Spleen (tissue), 11 donors: ENCODE results near the gene PRKCE. TPM values are rescaled to one million over a fixed set of nuclear protein-coding genes. Genes with fewer than 3 reads are reported as not detected.

Source experiments
- DNase-seq: peaks from one replicate; pipeline ENCODE4 v3.0.0-alpha.2; 2020
- H3K27ac ChIP-seq, 8 donors: fragments of 200-600 bp; sonication (generic) in 7 of 8; 1 replicate in 4 of 8; 2 replicates in 4 of 8; pipeline versions ENCODE4 v1.5.0 to v1.8.0; 2016 to 2021; ENCODE audit warnings: inconsistent platforms in 4 of 8, mild to moderate bottlenecking in 4 of 8, moderate library complexity in 1 of 8
- H3K27me3 ChIP-seq, 7 donors: fragments of 200-600 bp; sonication (generic) in 6 of 7; replicated peaks in 1 of 7; 1 replicate in 4 of 7; 2 replicates in 3 of 7; pipeline versions ENCODE4 v1.5.0 to v1.8.0; 2016 to 2021; ENCODE audit warnings: inconsistent platforms in 3 of 7, mild to moderate bottlenecking in 1 of 7
- H3K36me3 ChIP-seq, 6 donors: fragments of 200-600 bp; sonication (generic) in 5 of 6; 1 replicate in 4 of 6; 2 replicates in 2 of 6; pipeline versions ENCODE4 v1.5.0 to v1.8.0; 2016 to 2021; ENCODE audit warnings: inconsistent platforms in 2 of 6
- H3K4me1 ChIP-seq, 6 donors: fragments of 200-600 bp; sonication (generic) in 5 of 6; 1 replicate in 3 of 6; 2 replicates in 3 of 6; pipeline versions ENCODE4 v1.5.0 to v1.8.0; 2016 to 2021; ENCODE audit warnings: inconsistent platforms in 3 of 6
- H3K4me3 ChIP-seq, 8 donors: fragments of 200-600 bp; sonication (generic) in 7 of 8; 1 replicate in 4 of 8; 2 replicates in 4 of 8; pipeline versions ENCODE4 v1.5.0 to v1.8.0; 2016 to 2021; ENCODE audit warnings: inconsistent platforms in 4 of 8, mild to moderate bottlenecking in 4 of 8, moderate library complexity in 2 of 8
- H3K9me3 ChIP-seq, 8 donors: fragments of 200-600 bp; sonication (generic) in 7 of 8; 1 replicate in 4 of 8; 2 replicates in 4 of 8; pipeline versions ENCODE4 v1.5.0 to v1.8.0; 2016 to 2021; ENCODE audit warnings: inconsistent platforms in 4 of 8
- POLR2A ChIP-seq, 3 donors: fragments of 450-650 bp; IDR thresholded peaks; one replicate each; pipeline ENCODE4 v1.5.1; 2017; ENCODE audit warnings: antibody characterized with exemption in 3 of 3, mild to moderate bottlenecking in 1 of 3
- POLR2AphosphoS5 ChIP-seq, 3 donors: sonication (generic); formaldehyde crosslinking; IDR thresholded peaks; one replicate each; pipeline ENCODE4 v1.5.1; 2017; ENCODE audit warnings: antibody characterized with exemption in 3 of 3
- WGBS, 5 donors: extraction: QIAGEN DNeasy Blood & Tissue Kit in 3 of 5; methylation state at CpG; one replicate each; pipeline versions ENCODE4 v1.1.5 to v1.1.7; 2013 to 2018; 5-methylcytosine and 5-hydroxymethylcytosine counted together
- intact Hi-C: fragments of 100-400 bp; cut with DNase I; formaldehyde crosslinking; loops from one replicate; pipeline ENCODE4 v1.15.0; 2023; ENCODE audit warnings: low total_unique reads
- polyA plus RNA-seq, 3 donors: library from polyadenylated mRNA; stranded (reverse); fragments of 200-250 nt; gene quantifications; one replicate each; pipeline ENCODE4 v1.2.1, GENCODE V29; 2013
- total RNA-seq, 7 donors: library from RNA; depleted of rRNA in 3 of 7; stranded (reverse); fragments of >200 nt in 3 of 7; fragmentation: NEBNext Ultra II Directional in 4 of 7; extraction: Animal tissue kit (Norgen Biotek cat#: 25700) in 4 of 7; gene quantifications; one replicate each; pipeline versions ENCODE4 v1.1.0 to v1.2.1, GENCODE V29; 2016 to 2021
- TF ChIP-seq, protein P1 (sequence below), 11 experiments: fragments of 200-600 bp in 7 of 11; fragments of 450-650 bp in 4 of 11; sonication (generic) in 4 of 11; IDR thresholded peaks in 8 of 11; conservative IDR thresholded peaks in 3 of 11; 1 replicate in 7 of 11; 2 replicates in 4 of 11; pipeline versions ENCODE4 v1.4.0 to v1.8.0; 2016 to 2021; ENCODE audit warnings: antibody characterized with exemption in 11 of 11, inconsistent platforms in 4 of 11, mild to moderate bottlenecking in 1 of 11
- donor health status: healthy with polysubstance abuse.
- donor health status: DM: no; HTN: no; CAD: no; lungs with moderate emphysema.
- donor health status: DM: no; HTN: no; CAD: no.
- donor health status: Bipolar disorder and iron deficiency.
- donor health status: healthy.
- donor health status: DM: no; HTN: no; CAD: no.
- donor health status: DM: yes; HTN: yes; CAD: no.

The PRKCE gene
- total and polyA plus RNA-seq, 10 donors = 2.5 to 43.6 (median 18.8) TPM

DNA sequence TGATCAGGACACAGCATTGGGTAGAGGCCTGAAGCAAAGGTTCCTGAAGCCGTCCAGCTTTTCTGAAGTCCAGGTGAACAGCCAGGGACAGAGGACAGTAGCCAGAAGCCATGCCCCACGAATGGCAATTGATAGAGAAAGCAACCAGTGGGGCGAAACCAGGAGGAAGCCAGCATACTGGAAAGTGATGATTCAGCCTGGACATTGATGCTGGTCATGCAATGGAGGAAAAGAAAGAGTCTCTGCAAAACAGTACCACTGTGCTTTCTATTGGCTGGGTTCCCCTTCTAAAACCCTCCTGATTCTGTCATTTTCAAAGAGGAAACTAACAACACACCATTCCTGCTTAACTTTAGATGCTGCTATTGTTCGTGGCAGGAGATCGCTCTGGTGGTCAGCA is 424.4 kb downstream of the PRKCE start:
- peaks cover 0 to 23% (median 6%) of the 10 kb centered on the region in 6 donors for H3K4me1 ChIP-seq
- no peaks in the 10 kb centered on the region for H3K36me3 ChIP-seq
- TF ChIP-seq, protein P1, sequence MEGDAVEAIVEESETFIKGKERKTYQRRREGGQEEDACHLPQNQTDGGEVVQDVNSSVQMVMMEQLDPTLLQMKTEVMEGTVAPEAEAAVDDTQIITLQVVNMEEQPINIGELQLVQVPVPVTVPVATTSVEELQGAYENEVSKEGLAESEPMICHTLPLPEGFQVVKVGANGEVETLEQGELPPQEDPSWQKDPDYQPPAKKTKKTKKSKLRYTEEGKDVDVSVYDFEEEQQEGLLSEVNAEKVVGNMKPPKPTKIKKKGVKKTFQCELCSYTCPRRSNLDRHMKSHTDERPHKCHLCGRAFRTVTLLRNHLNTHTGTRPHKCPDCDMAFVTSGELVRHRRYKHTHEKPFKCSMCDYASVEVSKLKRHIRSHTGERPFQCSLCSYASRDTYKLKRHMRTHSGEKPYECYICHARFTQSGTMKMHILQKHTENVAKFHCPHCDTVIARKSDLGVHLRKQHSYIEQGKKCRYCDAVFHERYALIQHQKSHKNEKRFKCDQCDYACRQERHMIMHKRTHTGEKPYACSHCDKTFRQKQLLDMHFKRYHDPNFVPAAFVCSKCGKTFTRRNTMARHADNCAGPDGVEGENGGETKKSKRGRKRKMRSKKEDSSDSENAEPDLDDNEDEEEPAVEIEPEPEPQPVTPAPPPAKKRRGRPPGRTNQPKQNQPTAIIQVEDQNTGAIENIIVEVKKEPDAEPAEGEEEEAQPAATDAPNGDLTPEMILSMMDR (IDR thresholded peaks at IDR 0.05 in 8 of 11, conservative IDR thresholded peaks at IDR 0.05 in 3 of 11) = no peak
- no peak for TF ChIP-seq POLR2A (IDR thresholded peaks at IDR 0.05)
- TF ChIP-seq POLR2AphosphoS5 (IDR thresholded peaks at IDR 0.05) = no peak
- no peak overlapping the region for H3K4me3 ChIP-seq
- H3K27ac ChIP-seq = peak overlapping the region in 1 of 8 donors; percentile 44
- intact Hi-C loops = no loop called here
- 78 to 89% (median 87%) methylated on average over 5 of the region's 5 CpGs for WGBS, 5 donors
- DNase-seq = no peak
- no peaks in the 10 kb centered on the region for H3K9me3 ChIP-seq
- no peaks in the 10 kb centered on the region for H3K27me3 ChIP-seq

DNA sequence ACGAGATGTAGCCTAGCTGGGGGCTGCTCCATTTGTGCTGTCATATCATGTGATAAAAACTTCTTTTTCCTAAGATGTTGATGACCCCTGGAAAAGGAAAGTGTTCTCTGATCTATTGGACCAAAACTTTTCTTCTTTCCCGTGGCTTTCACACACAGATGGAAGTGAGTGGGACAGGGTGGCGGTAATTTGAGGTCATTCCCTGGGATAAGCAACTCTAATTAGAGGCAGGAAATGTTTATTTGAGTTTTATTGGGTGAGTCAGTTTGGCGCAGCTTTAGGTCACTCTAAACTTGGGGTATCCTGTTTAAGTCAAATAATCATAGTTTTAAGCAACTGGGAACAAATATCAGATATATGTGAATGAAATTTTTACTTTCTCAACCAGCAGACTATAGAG is 424.8 kb downstream of the PRKCE start:
- Histone ChIP-seq H3K9me3 (no peaks in the 10 kb centered on the region), H3K4me3 (no peak overlapping the region), H3K27ac (peak overlapping the region in 1 of 8 donors; percentile 44), H3K36me3 (no peaks in the 10 kb centered on the region), H3K4me1 (peaks cover 0 to 23% (median 6%) of the 10 kb centered on the region in 6 donors), H3K27me3 (no peaks in the 10 kb centered on the region)
- DNase-seq = no peak
- intact Hi-C loops = no loop called here
- 69 to 83% (median 72%) methylated on average over 4 of the region's 4 CpGs for WGBS, 5 donors
- TF ChIP-seq POLR2AphosphoS5 (IDR thresholded peaks at IDR 0.05) (no peak), POLR2A (IDR thresholded peaks at IDR 0.05) (no peak)
- TF ChIP-seq, protein P1 (IDR thresholded peaks at IDR 0.05 in 8 of 11, conservative IDR thresholded peaks at IDR 0.05 in 3 of 11) = no peak

DNA sequence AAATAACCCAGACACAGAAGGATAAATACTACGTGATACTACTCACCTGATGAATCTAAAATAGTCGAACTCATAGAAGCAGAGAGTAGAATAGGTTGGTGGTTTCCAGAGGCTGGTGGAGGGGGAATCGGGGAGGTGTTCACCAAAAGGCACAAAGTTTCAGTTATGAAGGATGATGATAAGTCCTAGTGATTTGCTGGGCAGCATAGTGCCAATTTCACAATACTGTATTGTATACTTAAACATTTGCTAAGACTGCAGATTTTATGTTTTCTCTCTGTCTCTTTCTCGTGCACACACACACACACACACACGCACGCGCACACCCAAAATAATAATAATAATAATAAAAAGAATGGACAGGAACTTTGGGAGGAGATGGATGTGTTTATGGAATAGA is 425.4 kb downstream of the PRKCE start:
- H3K27ac ChIP-seq = no peak overlapping the region
- H3K4me3 ChIP-seq = no peak overlapping the region
- WGBS, 5 donors = 91 to 94% (median 92%) methylated on average over 7 of the region's 7 CpGs
- no peaks in the 10 kb centered on the region for H3K9me3 ChIP-seq
- peaks cover 0 to 29% (median 6%) of the 10 kb centered on the region in 6 donors for H3K4me1 ChIP-seq
- intact Hi-C loops = no loop called here
- no peaks in the 10 kb centered on the region for H3K27me3 ChIP-seq
- no peaks in the 10 kb centered on the region for H3K36me3 ChIP-seq
- TF ChIP-seq, protein P1 (IDR thresholded peaks at IDR 0.05 in 8 of 11, conservative IDR thresholded peaks at IDR 0.05 in 3 of 11) = no peak
- no peak for TF ChIP-seq POLR2AphosphoS5 (IDR thresholded peaks at IDR 0.05)
- no peak for TF ChIP-seq POLR2A (IDR thresholded peaks at IDR 0.05)
- DNase-seq = no peak

DNA sequence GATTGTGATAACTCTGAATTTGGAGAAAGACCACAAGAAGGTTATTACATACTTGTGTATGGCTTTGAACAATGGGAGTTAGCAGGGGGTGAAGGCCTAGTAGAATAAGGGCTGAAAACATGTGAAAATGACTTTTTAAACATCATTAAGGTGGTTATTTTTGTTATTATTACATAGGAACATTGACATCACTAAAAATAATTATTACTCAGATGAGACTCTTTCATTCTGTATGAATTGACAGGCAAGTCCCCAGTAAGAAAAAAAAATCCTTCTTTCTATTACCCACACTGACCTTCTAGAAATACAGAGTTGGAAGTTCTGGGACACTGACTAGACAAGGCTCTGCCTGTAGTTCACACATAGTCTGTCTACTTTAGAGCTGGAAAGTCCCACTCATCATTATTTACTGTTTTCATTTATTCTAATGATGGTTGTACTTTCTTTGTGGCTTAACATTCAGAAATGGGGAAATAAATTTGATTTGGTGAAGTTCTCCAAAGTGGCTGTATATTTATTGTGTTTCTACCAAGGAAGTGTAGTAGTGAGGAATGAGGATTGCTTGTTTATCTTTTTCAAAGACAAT is 426.1 kb downstream of the PRKCE start:
- Histone ChIP-seq H3K9me3 (no peaks in the 10 kb centered on the region), H3K27ac (no peak overlapping the region), H3K36me3 (no peaks in the 10 kb centered on the region), H3K4me1 (peaks cover 0 to 36% (median 8%) of the 10 kb centered on the region in 6 donors), H3K4me3 (no peak overlapping the region), H3K27me3 (no peaks in the 10 kb centered on the region)
- TF ChIP-seq POLR2A (IDR thresholded peaks at IDR 0.05) (no peak), POLR2AphosphoS5 (IDR thresholded peaks at IDR 0.05) (no peak)
- TF ChIP-seq, protein P1 (IDR thresholded peaks at IDR 0.05 in 8 of 11, conservative IDR thresholded peaks at IDR 0.05 in 3 of 11) = no peak
- no peak for DNase-seq
- intact Hi-C loops = no loop called here
